GM12878 (cell line): ENCODE results near the gene ZNF804B. TPM values are rescaled to one million over a fixed set of nuclear protein-coding genes. Genes with fewer than 3 reads are reported as not detected.
A peak's percentile ranks its signal among the peaks of the same experiment; 100 is the strongest.

Source experiments
- ATAC-seq: fragments of 200-7000 bp; cut with Tn5 transposase; 3 replicates; pipeline ENCODE4 v1.9.1; 2020; ENCODE audit warnings: mild to moderate bottlenecking, moderate library complexity
- BruUV-seq: library from RNA; stranded (reverse); fragments of 400-500 nt; replicated peaks from 2 replicates; lab custom pipeline; 2021; lab: Mats Ljungman, UMichigan
- CTCF ChIA-PET: fragments of 300-600 bp; sonication (Branson Sonifier 250); formaldehyde crosslinking; extraction: SDS; loops from one replicate; lab custom pipeline; 2021; ENCODE audit warnings: inconsistent platforms; lab: Yijun Ruan, JAX
- POLR2A ChIA-PET: fragments of 350-600 bp; formaldehyde crosslinking; extraction: SDS; loops from one replicate; lab custom pipeline; 2021; ENCODE audit warnings: inconsistent platforms; lab: Charles Lee
- RAD21 ChIA-PET: fragments of 300-600 bp; sonication (Branson Sonifier 250); formaldehyde crosslinking; loops from one replicate; lab custom pipeline; 2023; ENCODE audit warnings: antibody characterized with exemption; ENCODE audit not compliant: unreplicated experiment; lab: Charles Lee
- SMC1A ChIA-PET: fragments of 300-600 bp; sonication (Branson Sonifier 250); formaldehyde crosslinking; loops from one replicate; lab custom pipeline; 2023; ENCODE audit not compliant: unreplicated experiment, uncharacterized antibody; lab: Charles Lee
- DNase-seq: peaks from one replicate; pipeline ENCODE4 v3.0.0-alpha.2; 2011; ENCODE audit warnings: low read depth, low spot score
- FAIRE-seq: peaks from 3 replicates; lab custom pipeline; 2011; peaks lifted over from hg19 to GRCh38; lab: Jason Lieb, UNC
- H2AFZ ChIP-seq: 2 replicates; pipeline ENCODE4 v1.6.0; 2011; ENCODE audit warnings: low read depth, low read length, control low read depth; ENCODE audit not compliant: control insufficient read depth
- H3K27ac ChIP-seq: 2 replicates; pipeline ENCODE4 v1.5.1; 2011; ENCODE audit warnings: control low read depth; ENCODE audit not compliant: control insufficient read depth, insufficient read depth
- H3K27me3 ChIP-seq, 2 experiments: replicated peaks in 1 of 2; 2 replicates each; pipeline versions ENCODE4 v1.6.0 to v1.6.1; 2011; ENCODE audit warnings: low read length in 1 of 2; ENCODE audit not compliant: control insufficient read depth in 2 of 2, insufficient read depth in 2 of 2
- H3K36me3 ChIP-seq, 2 experiments: 2 replicates each; pipeline ENCODE4 v1.5.1; 2011; ENCODE audit warnings: low read length in 1 of 2; ENCODE audit not compliant: control insufficient read depth in 2 of 2, insufficient read depth in 2 of 2
- H3K4me1 ChIP-seq: 2 replicates; pipeline ENCODE4 v1.6.1; 2011; ENCODE audit warnings: mild to moderate bottlenecking, low read length, moderate library complexity, mixed read lengths; ENCODE audit not compliant: control insufficient read depth, insufficient read depth
- H3K4me2 ChIP-seq: 2 replicates; pipeline ENCODE4 v1.6.0; 2011; ENCODE audit warnings: control low read depth; ENCODE audit not compliant: control insufficient read depth, insufficient read depth
- H3K4me3 ChIP-seq: fragments of 200-600 bp; sonication (generic); 2 replicates; pipeline ENCODE4 v1.5.1; 2016
- H3K79me2 ChIP-seq: 2 replicates; pipeline ENCODE4 v1.6.0; 2011; ENCODE audit warnings: low read length; ENCODE audit not compliant: control insufficient read depth, insufficient read depth
- H3K9ac ChIP-seq: 2 replicates; pipeline ENCODE4 v1.8.0; 2011; ENCODE audit warnings: low read length, control low read depth, mixed read lengths; ENCODE audit not compliant: control insufficient read depth, insufficient read depth
- H3K9me3 ChIP-seq: replicated peaks from 3 replicates; pipeline ENCODE4 v1.5.1; 2011; ENCODE audit warnings: mild to moderate bottlenecking, low read length; ENCODE audit not compliant: control insufficient read depth, insufficient read depth
- H4K20me1 ChIP-seq: 2 replicates; pipeline ENCODE4 v1.6.0; 2011; ENCODE audit not compliant: control insufficient read depth, insufficient read depth
- BMI1 ChIP-seq: fragments of 450-650 bp; IDR thresholded peaks from 2 replicates; pipeline ENCODE4 v1.6.1; 2016; ENCODE audit warnings: mild to moderate bottlenecking, moderate library complexity, borderline replicate concordance
- FOS ChIP-seq: IDR thresholded peaks from 3 replicates; pipeline ENCODE4 v1.6.1; 2011; ENCODE audit warnings: borderline replicate concordance; ENCODE audit not compliant: insufficient read length; ENCODE audit errors: extremely low read depth
- MEF2B ChIP-seq: fragments of 450-650 bp; IDR thresholded peaks from 2 replicates; pipeline ENCODE4 v1.6.1; 2018; ENCODE audit warnings: mild to moderate bottlenecking, moderate library complexity; ENCODE audit not compliant: partially characterized antibody, poor library complexity, severe bottlenecking
- NFXL1 ChIP-seq: fragments of 450-650 bp; IDR thresholded peaks from 2 replicates; pipeline ENCODE4 v1.6.1; 2017; ENCODE audit warnings: antibody characterized with exemption, mild to moderate bottlenecking, borderline replicate concordance
- RAD21 ChIP-seq: IDR thresholded peaks from 2 replicates; pipeline ENCODE4 v1.6.1; 2011; ENCODE audit warnings: mild to moderate bottlenecking, low read depth, low read length, moderate library complexity; ENCODE audit not compliant: insufficient read depth
- RFX5 ChIP-seq: IDR thresholded peaks from 2 replicates; pipeline ENCODE4 v1.6.1; 2011; ENCODE audit warnings: low read depth, low read length, improper control_type of control experiment
- WGBS: methylation state at CpG from one replicate; pipeline ENCODE4 v1.1.6; 2016; ENCODE audit warnings: low lambda C conversion rate; ENCODE audit not compliant: insufficient replicate concordance, insufficient coverage; ENCODE audit errors: missing lambda C conversion rate; 5-methylcytosine and 5-hydroxymethylcytosine counted together
- in situ Hi-C: fragments of 300-500 bp; cut with MboI; formaldehyde crosslinking; loops from 9 replicates; pipeline ENCODE4 v1.14.3; 2018; ENCODE audit warnings: mixed read lengths
- intact Hi-C: fragments of 100-400 bp; cut with micrococcal nuclease; formaldehyde crosslinking; loops from one replicate; pipeline ENCODE4 v1.14.2; 2022; ENCODE audit not compliant: unreplicated experiment
- polyA plus RNA-seq, 11 experiments: library from polyadenylated mRNA; depleted of rRNA in 4 of 11; unstranded in 6 of 11; stranded (reverse) in 5 of 11; fragments of >200 nt; fragmentation: Nextera tagmentation in 4 of 11; fragmentation: Illumina TruSeq in 1 of 11; extraction: Ambion mirVana in 4 of 11; extraction: Trizol in 1 of 11; gene quantifications; 1 replicate in 1 of 11; 2 replicates in 10 of 11; pipeline versions ENCODE4 v1.2.1 to v1.2.3, GENCODE V29; 2011 to 2016; ENCODE audit warnings: inconsistent platforms in 2 of 11, missing spikeins in 2 of 11, low read depth in 1 of 11
- total RNA-seq, 4 experiments: library from RNA; depleted of rRNA in 3 of 4; stranded (reverse); fragments of >200 nt in 3 of 4; fragmentation: Illumina TruSeq in 1 of 4; extraction: Trizol in 1 of 4; gene quantifications; 2 replicates each; pipeline versions ENCODE4 v1.2.1 to v1.2.3, GENCODE V29; 2013 to 2021
- TF ChIP-seq, protein P1 (sequence below): fragments of 450-650 bp; IDR thresholded peaks from 2 replicates; pipeline ENCODE4 v1.6.1; 2016; ENCODE audit warnings: mild to moderate bottlenecking

ZNF804B gene
- total and polyA plus RNA-seq, 10 of the 15 experiments (the other 5 are each of a cell fraction or from before 2014, with no cell fraction given) = not detected

DNA sequence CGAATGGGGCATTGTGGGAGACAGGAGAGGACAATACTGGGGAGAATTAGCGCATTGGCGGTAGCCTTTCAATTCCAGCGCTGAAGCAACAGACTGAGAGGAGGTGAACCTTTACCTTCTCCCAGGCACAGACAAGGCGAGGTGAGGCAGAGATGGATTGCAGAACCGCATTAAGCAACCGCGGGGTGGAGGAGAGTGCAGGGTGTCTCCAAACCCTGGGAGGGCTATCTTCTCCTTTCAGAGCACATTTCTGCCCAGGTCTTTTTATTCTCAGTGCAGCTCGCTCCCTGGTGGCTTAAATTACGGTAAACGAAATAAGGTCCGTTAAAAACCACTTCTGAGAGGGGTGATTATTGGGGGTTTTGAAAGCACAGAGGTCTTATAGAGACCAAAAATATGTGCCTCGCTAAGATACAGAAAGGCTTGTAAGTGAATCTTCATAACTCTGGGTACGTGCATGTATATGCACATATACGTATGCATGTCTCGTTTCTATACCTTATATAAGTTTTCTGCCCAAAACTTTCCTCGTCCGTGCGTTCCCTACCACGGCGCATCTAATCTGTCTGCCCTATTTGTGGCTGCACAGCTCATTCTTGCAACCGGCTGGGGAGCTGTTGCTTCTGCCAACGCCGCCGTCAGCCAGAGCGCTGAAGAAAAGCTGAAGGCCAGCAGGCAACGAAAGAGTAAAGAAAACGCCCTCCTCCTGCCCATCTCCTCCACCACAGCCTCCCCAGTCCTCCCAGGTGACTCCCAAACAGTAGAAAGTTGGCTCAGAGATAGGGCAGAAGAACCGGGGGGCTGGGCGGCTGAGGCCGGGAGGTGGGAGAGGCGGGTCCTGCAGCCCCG, 895 bp upstream of the ZNF804B start:
- H3K9ac ChIP-seq = no peak overlapping the region
- H3K9me3 ChIP-seq = no peaks in the 10 kb centered on the region
- RAD21 ChIA-PET = interaction anchor here (1.1 kb wide), 1 partner anchor 211 kb away, joined by 3 read pairs; no protein-coding TSS in a partner anchor
- no peaks in the 10 kb centered on the region for H3K79me2 ChIP-seq
- in situ Hi-C loops (no loop called here), intact Hi-C loops (no loop called here)
- DNase-seq (no peak), ATAC-seq (peak; percentile 68), FAIRE-seq (no peak)
- 19% methylated on average over 31 of the region's 33 CpGs for WGBS
- H3K4me1 ChIP-seq = no peaks in the 10 kb centered on the region
- no peak overlapping the region for H3K27ac ChIP-seq
- POLR2A ChIA-PET = no interaction called here
- H3K4me3 ChIP-seq = no peak overlapping the region
- CTCF ChIA-PET = no interaction called here
- no peaks in the 10 kb centered on the region for H3K36me3 ChIP-seq
- TF ChIP-seq, protein P1, sequence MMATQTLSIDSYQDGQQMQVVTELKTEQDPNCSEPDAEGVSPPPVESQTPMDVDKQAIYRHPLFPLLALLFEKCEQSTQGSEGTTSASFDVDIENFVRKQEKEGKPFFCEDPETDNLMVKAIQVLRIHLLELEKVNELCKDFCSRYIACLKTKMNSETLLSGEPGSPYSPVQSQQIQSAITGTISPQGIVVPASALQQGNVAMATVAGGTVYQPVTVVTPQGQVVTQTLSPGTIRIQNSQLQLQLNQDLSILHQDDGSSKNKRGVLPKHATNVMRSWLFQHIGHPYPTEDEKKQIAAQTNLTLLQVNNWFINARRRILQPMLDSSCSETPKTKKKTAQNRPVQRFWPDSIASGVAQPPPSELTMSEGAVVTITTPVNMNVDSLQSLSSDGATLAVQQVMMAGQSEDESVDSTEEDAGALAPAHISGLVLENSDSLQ = no peak
- TF ChIP-seq NFXL1 (no peak), MEF2B (no peak), RAD21 (peak; percentile 17; the same call in 1 of the 2 replicates), FOS (no peak), RFX5 (no peak), BMI1 (peak; percentile 43; the same call in 1 of the 2 replicates)
- no TSS peak for BruUV-seq
- SMC1A ChIA-PET = interaction anchor here (1.0 to 1.3 kb wide), 5 partner anchors 12 to 884 kb away, joined by 3 to 5 read pairs (median 3); no protein-coding TSS in a partner anchor
- no peak overlapping the region for H3K4me2 ChIP-seq
- peaks cover 3 to 4% of the 10 kb centered on the region in 2 experiments; a peak in 2 of 4 replicates for H3K27me3 ChIP-seq
- H2AFZ ChIP-seq = no peak overlapping the region
- no peaks in the 10 kb centered on the region for H4K20me1 ChIP-seq
